Measurements from ENCODE around the gene C2CD4C. TPM values are rescaled to one million over a fixed set of nuclear protein-coding genes. Genes with fewer than 3 reads are reported as not detected.

C2CD4C gene
- total and polyA plus RNA-seq, 2 donors (not counting 3 experiments of a cell fraction or from before 2014, with no cell fraction given): 0.25 to 0.38 TPM

DNA sequence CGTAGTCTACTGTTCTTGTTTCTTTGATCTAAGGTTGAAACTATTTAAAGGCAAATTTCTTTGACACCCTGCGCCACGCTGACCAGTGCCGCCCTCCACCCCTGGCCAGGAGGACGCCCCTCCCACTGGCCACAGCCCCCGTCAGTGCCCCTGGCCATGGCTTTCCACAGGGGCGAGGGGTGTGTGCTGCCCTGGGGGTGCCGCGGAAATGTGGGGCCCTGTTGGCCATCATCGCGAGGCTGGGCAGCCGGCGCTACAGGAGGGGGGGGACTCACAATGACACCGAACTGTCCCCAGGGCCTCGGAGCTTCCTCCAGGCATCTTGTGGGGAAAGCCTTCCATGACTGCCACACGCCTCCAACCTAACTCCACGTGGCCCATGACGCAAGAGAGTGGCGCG is 41.0 kb upstream of the C2CD4C start:
- Histone ChIP-seq H3K9ac (replicated peaks; ENCODE audit: extremely low read depth, insufficient read depth, low read length) (no peak overlapping the region), H2AFZ (ENCODE audit: low read depth, low read length) (no peak overlapping the region), H3K9me3 (replicated peaks; ENCODE audit: control insufficient read depth, insufficient read depth, low read length) (no peaks in the 10 kb centered on the region), H3K4me1 (ENCODE audit: control insufficient read depth, extremely low read depth, insufficient read depth, low read length) (no peaks in the 10 kb centered on the region), H3K27me3 (ENCODE audit: control insufficient read depth in 2 of 2, insufficient read depth in 2 of 2, low read length in 2 of 2) (no peaks in the 10 kb centered on the region), H3K9me1 (replicated peaks; ENCODE audit: control insufficient read depth, extremely low read depth, insufficient read depth, low read length) (no peaks in the 10 kb centered on the region), H3K79me2 (ENCODE audit: control insufficient read depth, insufficient read depth, low read length) (no peaks in the 10 kb centered on the region), H3K4me2 (ENCODE audit: insufficient read depth, low read length) (no peak overlapping the region), H3K27ac (ENCODE audit: insufficient read depth, low read depth, low read length) (no peak overlapping the region), H3K4me3 (replicated peaks in 1 of 3; ENCODE audit: insufficient read depth in 1 of 3, low read depth in 1 of 3, low read length in 3 of 3) (no peak overlapping the region), H3K36me3 (ENCODE audit: control insufficient read depth in 2 of 2, extremely low read depth in 1 of 2, insufficient read depth in 2 of 2, low read length in 2 of 2) (no peaks in the 10 kb centered on the region), H4K20me1 (replicated peaks; ENCODE audit: control insufficient read depth, extremely low read depth, insufficient read depth, low read length) (no peaks in the 10 kb centered on the region)
- TF ChIP-seq JUN (IDR thresholded peaks at IDR 0.05; ENCODE audit: borderline replicate concordance, insufficient read depth, insufficient read length, low read depth): no peak
- TF ChIP-seq POLR2AphosphoS5 (IDR thresholded peaks at IDR 0.05; ENCODE audit: insufficient read depth, low read depth, low read length): no peak
- TF ChIP-seq CTCF (IDR thresholded peaks at IDR 0.05; ENCODE audit: extremely low read depth in 1 of 2, insufficient read depth in 1 of 2, low read depth in 1 of 2, low read length in 2 of 2): no peak
- no peak for TF ChIP-seq GATA2 (IDR thresholded peaks at IDR 0.05; ENCODE audit: insufficient read depth, insufficient read length, low read depth, low read length)
- no peak for TF ChIP-seq MYC (IDR thresholded peaks at IDR 0.05; ENCODE audit: low read depth, low read length)
- TF ChIP-seq EZH2 (IDR thresholded peaks at IDR 0.05; ENCODE audit: borderline replicate concordance, low read depth, low read length, severe bottlenecking): no peak
- TF ChIP-seq, protein P1, sequence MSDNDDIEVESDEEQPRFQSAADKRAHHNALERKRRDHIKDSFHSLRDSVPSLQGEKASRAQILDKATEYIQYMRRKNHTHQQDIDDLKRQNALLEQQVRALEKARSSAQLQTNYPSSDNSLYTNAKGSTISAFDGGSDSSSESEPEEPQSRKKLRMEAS (IDR thresholded peaks at IDR 0.05; ENCODE audit: insufficient read depth, insufficient read length): no peak
- no peak for TF ChIP-seq POLR2A (IDR thresholded peaks at IDR 0.05; ENCODE audit: low read depth, low read length)
- TF ChIP-seq FOS (IDR thresholded peaks at IDR 0.05; ENCODE audit: borderline replicate concordance, insufficient read depth, low read length): no peak
- BruUV-seq (replicated peaks): no TSS peak
- no peak for FAIRE-seq
- ChIA-PET CTCF (no interaction called here), POLR2A (no interaction called here)
- intact Hi-C loops (cut with micrococcal nuclease): no loop called here
- no peak for DNase-seq (ENCODE audit: low read depth, low spot score)
- dilution Hi-C loops (cut with MboI; ENCODE audit: extremely low pct_ligation_motif_present, low sequenced_read_pairs): no loop called here

Measured in endothelial cell of umbilical vein (primary cell).